Transverse colon (tissue), 4 donors: ENCODE data around the gene FGGY. TPM values are rescaled to one million over a fixed set of nuclear protein-coding genes. Genes with fewer than 3 reads are reported as not detected.
A peak's percentile ranks its signal among the peaks of the same experiment; 100 is the strongest.
"Not testable (repeated sequence)": the region's sequence is repeated elsewhere in the genome, so short reads cannot be mapped to it uniquely, and the experiment has no call there.

Experiments
- DNase-seq: peaks from one replicate; pipeline ENCODE4 v3.0.0-alpha.2; 2019
- H3K27ac ChIP-seq, 4 donors: fragments of 200-600 bp; sonication (generic); 2 replicates each; pipeline ENCODE4 v1.5.1; 2016 to 2018; ENCODE audit warnings: inconsistent platforms in 4 of 4
- H3K27me3 ChIP-seq: fragments of 200-600 bp; sonication (generic); 2 replicates; pipeline ENCODE4 v1.5.1; 2017; ENCODE audit warnings: inconsistent platforms
- H3K36me3 ChIP-seq, 4 donors: fragments of 200-600 bp; sonication (generic); 2 replicates each; pipeline ENCODE4 v1.5.1; 2017 to 2019; ENCODE audit warnings: inconsistent platforms in 4 of 4
- H3K4me1 ChIP-seq, 4 donors: fragments of 200-600 bp; sonication (generic); 2 replicates each; pipeline ENCODE4 v1.5.1; 2017 to 2020; ENCODE audit warnings: inconsistent platforms in 4 of 4
- H3K4me3 ChIP-seq, 4 donors: fragments of 200-600 bp; sonication (generic); 1 replicate in 1 of 4; 2 replicates in 3 of 4; pipeline versions ENCODE4 v1.5.1 to v1.6.1; 2017 to 2019; ENCODE audit warnings: inconsistent platforms in 4 of 4
- H3K9me3 ChIP-seq, 2 donors: fragments of 200-600 bp; sonication (generic); 2 replicates each; pipeline ENCODE4 v1.5.1; 2017 to 2019; ENCODE audit warnings: inconsistent platforms in 2 of 2
- CTCF ChIP-seq, 5 experiments: fragments of 200-600 bp in 3 of 5; fragments of 450-650 bp in 2 of 5; sonication (generic) in 3 of 5; IDR thresholded peaks; 1 replicate in 2 of 5; 2 replicates in 3 of 5; pipeline ENCODE4 v1.5.1; 2016 to 2017; ENCODE audit warnings: antibody characterized with exemption in 5 of 5, inconsistent platforms in 3 of 5, mild to moderate bottlenecking in 2 of 5, moderate library complexity in 1 of 5
- EP300 ChIP-seq: sonication (generic); formaldehyde crosslinking; IDR thresholded peaks from one replicate; pipeline ENCODE4 v1.6.1; 2017; ENCODE audit warnings: antibody characterized with exemption, low read depth
- POLR2A ChIP-seq: fragments of 450-650 bp; IDR thresholded peaks from one replicate; pipeline ENCODE4 v1.6.1; 2016; ENCODE audit warnings: antibody characterized with exemption, mild to moderate bottlenecking, moderate library complexity
- POLR2AphosphoS5 ChIP-seq, 3 donors: sonication (generic); formaldehyde crosslinking; IDR thresholded peaks; one replicate each; pipeline ENCODE4 v1.6.1; 2016; ENCODE audit warnings: antibody characterized with exemption in 3 of 3
- WGBS, 2 donors: methylation state at CpG; one replicate each; pipeline ENCODE4 v1.1.5; 2018; ENCODE audit warnings: low coverage in 1 of 2; 5-methylcytosine and 5-hydroxymethylcytosine counted together
- in situ Hi-C, 4 donors: fragments of 200-750 bp; cut with MboI; loops; one replicate each; pipeline versions ENCODE4 v1.15.0 to v1.15.1; 2017; ENCODE audit warnings: low sequenced_read_pairs in 3 of 4, low pct_ligation_motif_present in 1 of 4, low pct_unique_long_range_greater_than_20kb in 1 of 4
- intact Hi-C: fragments of 100-400 bp; cut with DNase I; formaldehyde crosslinking; loops from one replicate; pipeline ENCODE4 v1.15.1; 2023; ENCODE audit warnings: low total_unique reads
- total RNA-seq, 4 donors: library from RNA; depleted of rRNA; stranded (reverse); fragments of >200 nt; gene quantifications; one replicate each; pipeline ENCODE4 v1.1.0, GENCODE V29; 2016

FGGY gene
- total RNA-seq = 10 to 100 TPM; 18.2 to 97.7 (median 27.1) TPM

GRCh38 chr1:59296358-59297256 is at the start of gene FGGY:
FGGY (plus strand) TSS chr1:59297094; CDS start chr1:59321550, 24,456 bp downstream.
- Histone ChIP-seq H3K27me3 (no peaks in the 10 kb centered on the region), H3K9me3 (no peaks in the 10 kb centered on the region), H3K4me3 (peak within 1 kb of the TSS; percentile 34 to 57 (median 41)), H3K36me3 (no peaks in the 10 kb centered on the region), H3K27ac (peak within 1 kb of the TSS; percentile 92 to 98 (median 95)), H3K4me1 (peaks cover 11 to 28% (median 14%) of the 10 kb centered on the region in 4 donors)
- TF ChIP-seq POLR2A (peak; percentile 92), EP300 (no peak), POLR2AphosphoS5 (IDR thresholded peaks at IDR 0.05) (peak; percentile 89 to 96 (median 96)), CTCF (IDR thresholded peaks at IDR 0.05) (peak in 1 of 5 experiments; percentile 18)
- WGBS, 2 donors = 0% methylated on average over 78 of the region's 78 CpGs; no CpG with 5 or more reads in 1 of the 2 donors
- in situ Hi-C loops = loop anchor here in 3 of 4 donors (10.0 to 25.0 kb wide), 4 partner anchors 384 to 559 kb away; partner anchors contain the start of gene JUN (in 2 of the 3)
- peak; percentile 97 for DNase-seq
- intact Hi-C loops = loop anchor here (2.0 to 10.0 kb wide), 3 partner anchors 148 to 394 kb away; no protein-coding TSS in a partner anchor

- H3K4me3 ChIP-seq = no peak overlapping the region
- in situ Hi-C loops = no loop called here
- H3K9me3 ChIP-seq = peaks cover 2 to 5% of the 10 kb centered on the region in 2 donors
- TF ChIP-seq POLR2A = no peak
- TF ChIP-seq POLR2AphosphoS5 (IDR thresholded peaks at IDR 0.05) = no peak
- TF ChIP-seq CTCF (IDR thresholded peaks at IDR 0.05) = no peak
- no peak for TF ChIP-seq EP300
- H3K36me3 ChIP-seq = no peaks in the 10 kb centered on the region
- peak overlapping the region in 2 of 4 donors; percentile 16 to 23 for H3K27ac ChIP-seq
- intact Hi-C loops = no loop called here
- DNase-seq = no peak
- 72 to 75% methylated on average over 1 of the region's 1 CpG for WGBS, 2 donors
- no peaks in the 10 kb centered on the region for H3K4me1 ChIP-seq
- H3K27me3 ChIP-seq = no peaks in the 10 kb centered on the region
These were observed 48.1 kb upstream of the FGGY start for GRCh38 chr1:59248758-59249157.

- no peaks in the 10 kb centered on the region for H3K36me3 ChIP-seq
- peak overlapping the region in 2 of 4 donors; percentile 16 to 19 for H3K27ac ChIP-seq
- H3K9me3 ChIP-seq = peaks cover 2 to 5% of the 10 kb centered on the region in 2 donors
- TF ChIP-seq EP300 (no peak), POLR2AphosphoS5 (IDR thresholded peaks at IDR 0.05) (no peak), POLR2A (no peak), CTCF (IDR thresholded peaks at IDR 0.05) (no peak)
- 79 to 90% methylated on average over 3 to 4 of the region's 4 CpGs for WGBS, 2 donors
- no peaks in the 10 kb centered on the region for H3K27me3 ChIP-seq
- intact Hi-C loops = no loop called here
- H3K4me3 ChIP-seq = no peak overlapping the region
- DNase-seq = no peak
- in situ Hi-C loops = no loop called here
- no peaks in the 10 kb centered on the region for H3K4me1 ChIP-seq
These were observed 47.3 kb upstream of the FGGY start for GRCh38 chr1:59249396-59250137.

GRCh38 chr1:59251061-59251460 is 45.8 kb upstream of the FGGY start:
- H3K9me3 ChIP-seq, intact Hi-C loops, H3K4me1 ChIP-seq, H3K36me3 ChIP-seq, H3K27me3 ChIP-seq, DNase-seq, in situ Hi-C loops, H3K27ac ChIP-seq, H3K4me3 ChIP-seq: not testable (repeated sequence)
- 82% methylated on average over 12 of the region's 12 CpGs; no CpG with 5 or more reads in 1 of the 2 donors for WGBS, 2 donors

- H3K36me3 ChIP-seq, DNase-seq, H3K4me1 ChIP-seq, H3K27me3 ChIP-seq, H3K9me3 ChIP-seq, intact Hi-C loops, H3K4me3 ChIP-seq, in situ Hi-C loops, H3K27ac ChIP-seq: not testable (repeated sequence)
- 100% methylated on average over 1 of the region's 1 CpG; no CpG with 5 or more reads in 1 of the 2 donors for WGBS, 2 donors
These were observed 40.5 kb upstream of the FGGY start for GRCh38 chr1:59256429-59256828.
